Hepatocyte (in vitro differentiated cells): ENCODE results near the gene GRK4.

ENCODE experiments used
- EZH2 ChIP-seq: fragments of 200-600 bp; sonication (generic); IDR thresholded peaks from 2 replicates; pipeline ENCODE4 v1.6.1; 2016; ENCODE audit warnings: antibody characterized with exemption, mild to moderate bottlenecking, borderline replicate concordance
- EZH2phosphoT487 ChIP-seq: fragments of 200-600 bp; sonication (generic); IDR thresholded peaks from one replicate; pipeline ENCODE4 v1.6.1; 2018; ENCODE audit warnings: antibody characterized with exemption, mild to moderate bottlenecking, low read depth, moderate library complexity; ENCODE audit not compliant: unreplicated experiment, severe bottlenecking

- TF ChIP-seq EZH2phosphoT487 (no peak), EZH2 (no peak)
Measured at GRCh38 chr4:2923141-2923551, 40.2 kb upstream of the GRK4 start.
